GM13976 (cell line): ENCODE data around the gene UBE2QL1.

ENCODE experiments used
- DNase-seq: peaks from one replicate; pipeline ENCODE4 v3.0.0; 2012; ENCODE audit warnings: low spot score
- in situ Hi-C: fragments of 300-500 bp; cut with MboI; formaldehyde crosslinking; loops from one replicate; pipeline ENCODE4 v1.12.0; 2022; ENCODE audit warnings: low sequenced_read_pairs, mixed read lengths, inconsistent platforms; ENCODE audit not compliant: unreplicated experiment
- TF ChIP-seq, protein P1 (sequence below): IDR thresholded peaks from 2 replicates; pipeline ENCODE4 v1.5.1; 2012; ENCODE audit warnings: borderline replicate concordance, mild to moderate bottlenecking; ENCODE audit not compliant: insufficient read depth; ENCODE audit errors: extremely low read depth, missing control alignments, control extremely low read depth

Gene UBE2QL1

DNA sequence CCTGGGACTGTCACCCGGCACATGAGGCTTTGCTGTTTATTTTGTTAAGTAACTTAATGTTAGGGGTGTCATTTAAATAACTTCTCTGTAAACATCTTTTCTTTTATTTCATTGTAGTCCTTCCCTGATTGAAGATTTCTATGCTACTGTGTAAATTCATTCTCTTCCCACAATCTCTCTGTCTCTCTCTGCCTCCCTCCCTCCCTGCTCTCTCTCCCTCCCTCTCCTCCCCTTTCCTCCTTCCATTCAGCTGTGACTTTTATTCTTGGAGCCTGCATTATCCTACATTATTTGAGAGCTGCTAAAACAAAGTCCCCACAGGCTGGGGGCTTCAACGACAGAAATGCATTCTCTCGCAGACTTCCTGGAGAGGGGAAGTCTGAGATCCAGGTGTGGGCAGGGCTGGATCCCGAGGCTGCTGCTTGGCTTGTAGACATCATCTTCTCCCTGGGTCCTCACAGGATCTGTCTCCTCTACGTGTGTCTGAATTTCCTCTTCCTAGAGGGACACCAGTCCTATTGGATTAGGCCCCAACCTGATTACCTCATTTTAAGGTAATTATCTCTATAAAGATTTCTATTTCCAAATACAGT is 18.4 kb downstream of the UBE2QL1 start:
- in situ Hi-C loops = no loop called here
- TF ChIP-seq, protein P1, sequence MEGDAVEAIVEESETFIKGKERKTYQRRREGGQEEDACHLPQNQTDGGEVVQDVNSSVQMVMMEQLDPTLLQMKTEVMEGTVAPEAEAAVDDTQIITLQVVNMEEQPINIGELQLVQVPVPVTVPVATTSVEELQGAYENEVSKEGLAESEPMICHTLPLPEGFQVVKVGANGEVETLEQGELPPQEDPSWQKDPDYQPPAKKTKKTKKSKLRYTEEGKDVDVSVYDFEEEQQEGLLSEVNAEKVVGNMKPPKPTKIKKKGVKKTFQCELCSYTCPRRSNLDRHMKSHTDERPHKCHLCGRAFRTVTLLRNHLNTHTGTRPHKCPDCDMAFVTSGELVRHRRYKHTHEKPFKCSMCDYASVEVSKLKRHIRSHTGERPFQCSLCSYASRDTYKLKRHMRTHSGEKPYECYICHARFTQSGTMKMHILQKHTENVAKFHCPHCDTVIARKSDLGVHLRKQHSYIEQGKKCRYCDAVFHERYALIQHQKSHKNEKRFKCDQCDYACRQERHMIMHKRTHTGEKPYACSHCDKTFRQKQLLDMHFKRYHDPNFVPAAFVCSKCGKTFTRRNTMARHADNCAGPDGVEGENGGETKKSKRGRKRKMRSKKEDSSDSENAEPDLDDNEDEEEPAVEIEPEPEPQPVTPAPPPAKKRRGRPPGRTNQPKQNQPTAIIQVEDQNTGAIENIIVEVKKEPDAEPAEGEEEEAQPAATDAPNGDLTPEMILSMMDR = no peak
- no peak for DNase-seq

DNA sequence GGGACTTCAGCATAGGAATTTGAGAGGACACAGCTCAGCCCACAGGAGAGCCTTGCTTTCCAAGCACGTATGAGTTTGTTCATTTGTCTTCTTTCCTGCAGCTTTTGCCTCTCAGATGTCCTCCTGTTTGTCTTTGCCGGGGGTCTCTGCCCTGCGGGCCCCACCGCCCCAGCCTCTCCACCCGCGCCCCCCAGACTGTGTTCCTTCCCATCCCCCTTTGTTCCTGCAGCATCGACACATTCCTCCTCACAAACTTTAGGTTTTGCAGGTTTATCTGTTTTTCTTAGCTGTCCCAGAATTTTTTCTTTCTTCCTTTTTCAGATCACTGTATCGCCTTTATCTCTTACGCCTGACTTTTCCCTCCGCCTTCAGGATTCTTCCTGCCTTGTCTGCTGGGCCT is 18.9 kb downstream of the UBE2QL1 start:
- TF ChIP-seq, protein P1 = no peak
- no peak for DNase-seq
- in situ Hi-C loops = no loop called here

DNA sequence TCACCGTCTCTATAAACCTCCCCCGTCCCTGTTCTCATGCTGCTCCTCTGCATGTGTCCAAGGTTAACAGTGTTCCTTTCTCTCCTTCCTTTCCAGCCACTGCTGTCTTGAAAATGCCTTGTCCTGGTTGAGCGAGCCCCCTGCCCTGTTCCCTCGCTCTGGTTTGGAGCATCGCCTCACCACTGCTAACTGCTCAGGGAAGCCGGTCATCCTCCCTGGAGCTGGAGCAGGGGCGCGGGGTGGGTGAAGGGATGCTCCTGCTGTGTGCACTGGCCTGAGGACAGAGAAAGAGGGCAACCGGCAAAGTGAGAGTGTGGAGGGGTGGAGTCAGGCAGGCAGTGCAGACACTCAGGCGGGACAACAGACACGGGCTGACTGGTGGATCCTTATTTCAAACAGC is 19.4 kb downstream of the UBE2QL1 start:
- in situ Hi-C loops = no loop called here
- TF ChIP-seq, protein P1 = no peak
- DNase-seq = no peak

DNA sequence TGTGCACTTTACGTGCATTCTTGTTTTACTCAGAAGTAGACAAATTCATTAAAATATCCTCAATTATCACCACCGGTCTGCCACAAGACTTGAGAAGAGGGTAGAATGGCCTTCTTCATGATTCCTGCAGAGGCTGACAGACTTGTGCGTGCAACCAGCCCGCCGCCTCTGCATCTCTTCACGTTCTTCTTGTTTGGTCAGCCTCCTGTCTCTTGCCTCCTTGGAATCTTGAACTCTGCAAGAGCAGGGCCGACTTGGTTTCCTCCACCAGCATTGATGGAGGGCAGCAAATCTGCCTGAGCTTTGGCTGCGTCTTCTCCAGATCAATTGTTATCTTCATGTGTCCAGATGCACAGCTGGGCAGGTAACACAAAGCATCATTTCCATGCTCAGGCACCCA is 20.2 kb downstream of the UBE2QL1 start:
- DNase-seq = no peak
- in situ Hi-C loops = no loop called here
- TF ChIP-seq, protein P1 = no peak

DNA sequence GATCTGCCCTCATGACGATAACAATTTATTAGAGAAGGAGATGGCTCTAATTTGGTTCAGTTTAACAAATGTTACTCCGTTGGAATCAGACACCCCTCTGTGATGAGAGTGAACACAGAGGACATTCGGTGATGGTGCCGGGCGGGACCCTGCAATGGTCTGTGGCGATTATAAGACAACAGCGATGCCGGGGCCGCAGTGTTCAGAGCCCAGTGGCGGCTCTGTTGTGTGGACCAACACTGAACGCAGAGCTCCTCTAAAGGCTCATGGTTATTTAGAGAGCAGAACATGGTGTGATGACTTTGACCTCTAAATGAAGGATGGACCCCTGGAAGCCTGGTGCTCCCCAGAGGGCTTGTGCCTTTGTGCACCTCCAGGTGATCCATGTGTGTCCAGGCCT is 21.2 kb downstream of the UBE2QL1 start:
- no peak for DNase-seq
- TF ChIP-seq, protein P1 = no peak
- in situ Hi-C loops = no loop called here

DNA sequence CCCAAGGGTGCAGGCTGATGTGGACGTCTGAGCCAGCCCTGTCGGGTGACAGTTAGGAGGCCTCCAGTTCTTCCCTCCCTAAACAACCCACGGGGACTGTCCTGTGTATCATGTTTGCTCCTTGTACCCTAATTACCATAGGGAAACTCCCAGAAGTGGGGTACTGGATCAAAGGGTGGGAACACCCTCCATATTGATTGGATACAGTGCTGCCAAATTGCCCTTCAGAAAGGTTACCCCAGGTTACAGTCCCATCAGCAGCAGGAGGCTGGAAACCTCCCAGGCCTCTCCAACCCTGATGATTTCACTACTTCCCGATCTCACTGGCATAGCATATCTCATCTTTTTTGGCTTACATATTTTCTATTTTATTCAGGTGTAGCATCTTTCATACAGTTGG is 22.0 kb downstream of the UBE2QL1 start:
- DNase-seq = no peak
- in situ Hi-C loops = no loop called here
- TF ChIP-seq, protein P1 = no peak

DNA sequence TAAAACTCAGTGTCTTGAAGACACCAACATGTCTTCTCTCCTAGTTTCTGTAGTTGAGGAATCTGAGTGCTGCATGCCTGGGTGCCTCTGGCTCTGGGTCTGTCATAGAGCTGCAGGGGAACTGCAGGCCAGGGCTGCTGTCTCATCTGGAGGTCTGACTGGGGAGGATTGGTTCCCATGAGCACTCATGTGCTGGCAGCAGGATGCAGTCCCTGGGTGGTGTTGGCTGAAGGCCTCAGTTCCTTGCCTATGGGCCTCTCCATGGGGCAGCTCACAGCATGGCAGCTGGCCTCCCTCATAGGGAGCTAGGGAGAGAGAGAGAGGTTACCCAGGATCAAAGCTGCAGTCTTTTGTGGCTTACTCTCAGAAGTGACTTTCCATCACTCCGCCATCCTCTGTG is 22.6 kb downstream of the UBE2QL1 start:
- in situ Hi-C loops = no loop called here
- TF ChIP-seq, protein P1 = no peak
- DNase-seq = no peak
